ENCODE measurements around the gene ANTKMT. TPM values are rescaled to one million over a fixed set of nuclear protein-coding genes. Genes with fewer than 3 reads are reported as not detected.

Gene ANTKMT
- total and polyA plus RNA-seq, 2 donors from 2014 or later, result 44.1 to 70.4 TPM

- Histone ChIP-seq H3K27me3 (ENCODE audit: control insufficient read depth, insufficient read depth, low read length) (no peaks in the 10 kb centered on the region), H3K36me3 (ENCODE audit: control insufficient read depth in 2 of 3, insufficient read depth in 3 of 3, low read length in 3 of 3) (peaks cover 5 to 19% (median 8%) of the 10 kb centered on the region in 3 donors), H3K9ac (ENCODE audit: low read length in 3 of 3) (peak overlapping the region in 2 of 3 donors; percentile 64 to 71), H3K4me1 (ENCODE audit: control insufficient read depth in 2 of 3, insufficient read depth in 2 of 3, low read depth in 1 of 3, low read length in 3 of 3) (peaks cover 0 to 42% (median 12%) of the 10 kb centered on the region in 3 donors), H3K4me3 (ENCODE audit: low read length in 3 of 3) (peak overlapping the region; percentile 42 to 79 (median 77)), H3K27ac (ENCODE audit: low read depth in 2 of 2, low read length in 2 of 2) (peak overlapping the region; percentile 9 to 51), H3K9me3 (ENCODE audit: control insufficient read depth in 2 of 3, insufficient read depth in 1 of 3, low read length in 3 of 3) (no peaks in the 10 kb centered on the region)
- intact Hi-C loops (cut with DNase I), result no loop called here
- FAIRE-seq (no peak), DNase-seq (no peak)
- no peak for TF ChIP-seq CTCF (IDR thresholded peaks at IDR 0.05; ENCODE audit: borderline replicate concordance, extremely low read depth, insufficient read depth)
Observed at GRCh38 chr16:680625-680945, 40.4 kb upstream of the ANTKMT start.

GRCh38 chr16:680967-681745 lies 39.8 kb upstream of the ANTKMT start:
- peak overlapping the region; percentile 42 to 79 (median 77) for H3K4me3 ChIP-seq (ENCODE audit: low read length in 3 of 3)
- H3K27ac ChIP-seq (ENCODE audit: low read depth in 2 of 2, low read length in 2 of 2), result peak overlapping the region in 1 of 2 donors; percentile 34
- peak overlapping the region in 2 of 3 donors; percentile 64 to 71 for H3K9ac ChIP-seq (ENCODE audit: low read length in 3 of 3)
- H3K4me1 ChIP-seq (ENCODE audit: control insufficient read depth in 2 of 3, insufficient read depth in 2 of 3, low read depth in 1 of 3, low read length in 3 of 3), result peaks cover 0 to 42% (median 12%) of the 10 kb centered on the region in 3 donors
- DNase-seq, result no peak
- no peaks in the 10 kb centered on the region for H3K27me3 ChIP-seq (ENCODE audit: control insufficient read depth, insufficient read depth, low read length)
- intact Hi-C loops (cut with DNase I), result no loop called here
- no peak for TF ChIP-seq CTCF (IDR thresholded peaks at IDR 0.05; ENCODE audit: borderline replicate concordance, extremely low read depth, insufficient read depth)
- no peaks in the 10 kb centered on the region for H3K9me3 ChIP-seq (ENCODE audit: control insufficient read depth in 2 of 3, insufficient read depth in 1 of 3, low read length in 3 of 3)
- H3K36me3 ChIP-seq (ENCODE audit: control insufficient read depth in 2 of 3, insufficient read depth in 3 of 3, low read length in 3 of 3), result peaks cover 5 to 19% (median 8%) of the 10 kb centered on the region in 3 donors
- no peak for FAIRE-seq

GRCh38 chr16:681746-682427 lies 39.1 kb upstream of the ANTKMT start:
- no peak for FAIRE-seq
- no peak for TF ChIP-seq CTCF (IDR thresholded peaks at IDR 0.05; ENCODE audit: borderline replicate concordance, extremely low read depth, insufficient read depth)
- Histone ChIP-seq H3K4me3 (ENCODE audit: low read length in 3 of 3) (peak overlapping the region in 1 of 3 donors; percentile 79), H3K36me3 (ENCODE audit: control insufficient read depth in 2 of 3, insufficient read depth in 3 of 3, low read length in 3 of 3) (peaks cover 5 to 21% (median 8%) of the 10 kb centered on the region in 3 donors), H3K27ac (ENCODE audit: low read depth in 2 of 2, low read length in 2 of 2) (peak overlapping the region in 1 of 2 donors; percentile 34), H3K27me3 (ENCODE audit: control insufficient read depth, insufficient read depth, low read length) (no peaks in the 10 kb centered on the region), H3K9me3 (ENCODE audit: control insufficient read depth in 2 of 3, insufficient read depth in 1 of 3, low read length in 3 of 3) (no peaks in the 10 kb centered on the region), H3K4me1 (ENCODE audit: control insufficient read depth in 2 of 3, insufficient read depth in 2 of 3, low read depth in 1 of 3, low read length in 3 of 3) (peaks cover 0 to 42% (median 12%) of the 10 kb centered on the region in 3 donors), H3K9ac (ENCODE audit: low read length in 3 of 3) (no peak overlapping the region)
- DNase-seq, result no peak
- intact Hi-C loops (cut with DNase I), result no loop called here

All from kidney (tissue), 14 donors.